Lower lobe of right lung (tissue), 2 donors: ENCODE results near the gene MIS12. TPM values are rescaled to one million over a fixed set of nuclear protein-coding genes. Genes with fewer than 3 reads are reported as not detected.

Experiments used
- ATAC-seq, 2 donors: fragments of 200-7000 bp; cut with Tn5 transposase; one replicate each; pipeline ENCODE4 v1.9.1; 2020 to 2022; ENCODE audit warnings: mild to moderate bottlenecking in 2 of 2, moderate library complexity in 2 of 2
- DNase-seq: peaks from one replicate; pipeline ENCODE4 v3.0.0-alpha.2; 2020
- H3K27ac ChIP-seq: fragments of 200-600 bp; one replicate; pipeline ENCODE4 v1.8.0; 2022
- H3K27me3 ChIP-seq: fragments of 200-600 bp; one replicate; pipeline ENCODE4 v1.8.0; 2022; ENCODE audit warnings: low read depth
- H3K36me3 ChIP-seq: fragments of 200-600 bp; one replicate; pipeline ENCODE4 v1.8.0; 2022; ENCODE audit warnings: mild to moderate bottlenecking
- H3K4me1 ChIP-seq: fragments of 200-600 bp; one replicate; pipeline ENCODE4 v1.8.0; 2022
- H3K4me3 ChIP-seq: fragments of 200-600 bp; one replicate; pipeline ENCODE4 v1.8.0; 2022; ENCODE audit warnings: mild to moderate bottlenecking
- H3K9me3 ChIP-seq: fragments of 200-600 bp; one replicate; pipeline ENCODE4 v1.8.0; 2022
- CTCF ChIP-seq: fragments of 200-600 bp; IDR thresholded peaks from one replicate; pipeline ENCODE4 v1.8.0; 2022; ENCODE audit warnings: antibody characterized with exemption, mild to moderate bottlenecking
- intact Hi-C: fragments of 100-400 bp; cut with DNase I; formaldehyde crosslinking; loops from one replicate; pipeline ENCODE4 v1.11.0; 2022
- total RNA-seq: library from RNA; stranded (reverse); fragmentation: NEBNext Ultra II Directional; extraction: Animal tissue kit (Norgen Biotek cat#: 25700); gene quantifications from one replicate; pipeline ENCODE4 v1.2.1, GENCODE V29; 2021
- donor health status: DM: no; HTN: yes; CAD: no; lungs with severe emphysema.

MIS12 gene
- total RNA-seq, 1 donor from 2014 or later, result 16.1 TPM

- peak overlapping the region; percentile 51 for H3K4me3 ChIP-seq
- peaks cover 12% of the 10 kb centered on the region for H3K27me3 ChIP-seq
- intact Hi-C loops, result no loop called here
- no peaks in the 10 kb centered on the region for H3K9me3 ChIP-seq
- ATAC-seq (peak; percentile 77 to 78), DNase-seq (peak; percentile 69)
- peaks cover 14% of the 10 kb centered on the region for H3K4me1 ChIP-seq
- TF ChIP-seq CTCF, result no peak
- H3K36me3 ChIP-seq, result peaks cover 11% of the 10 kb centered on the region
- peak overlapping the region; percentile 36 for H3K27ac ChIP-seq
Measured at GRCh38 chr17:5500589-5501391, 14.4 kb downstream of the MIS12 start.

DNA sequence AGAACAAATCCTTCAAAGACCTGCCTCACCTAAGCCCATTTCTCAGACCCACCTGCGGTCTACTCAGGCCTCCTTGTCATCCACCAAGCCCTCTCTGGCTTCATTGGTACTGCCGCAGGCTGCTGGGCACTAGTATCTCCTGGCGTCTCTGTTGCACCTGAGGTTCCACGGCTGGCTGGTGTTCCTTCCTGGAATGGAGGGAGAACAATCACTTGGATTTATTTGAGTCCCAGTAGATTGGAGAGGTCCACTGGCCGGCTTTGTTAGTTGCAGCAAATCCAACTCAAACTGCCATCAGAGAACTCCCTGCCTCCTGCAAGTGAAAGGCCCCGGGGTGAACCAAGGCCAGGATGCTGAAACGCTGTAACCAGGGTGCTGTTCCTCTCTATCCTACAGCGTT is 15.3 kb downstream of the MIS12 start:
- Histone ChIP-seq H3K9me3 (no peaks in the 10 kb centered on the region), H3K36me3 (peaks cover 11% of the 10 kb centered on the region), H3K4me3 (no peak overlapping the region), H3K4me1 (peaks cover 14% of the 10 kb centered on the region), H3K27ac (no peak overlapping the region), H3K27me3 (peaks cover 12% of the 10 kb centered on the region)
- DNase-seq (no peak), ATAC-seq (no peak)
- intact Hi-C loops, result no loop called here
- no peak for TF ChIP-seq CTCF

GRCh38 chr17:5502552-5502951 is 16.2 kb downstream of the MIS12 start:
- peaks cover 14% of the 10 kb centered on the region for H3K4me1 ChIP-seq
- no peak overlapping the region for H3K27ac ChIP-seq
- H3K36me3 ChIP-seq, result peaks cover 11% of the 10 kb centered on the region
- H3K27me3 ChIP-seq, result peaks cover 12% of the 10 kb centered on the region
- intact Hi-C loops, result no loop called here
- no peak overlapping the region for H3K4me3 ChIP-seq
- H3K9me3 ChIP-seq, result no peaks in the 10 kb centered on the region
- DNase-seq (no peak), ATAC-seq (no peak)
- TF ChIP-seq CTCF, result no peak

DNA sequence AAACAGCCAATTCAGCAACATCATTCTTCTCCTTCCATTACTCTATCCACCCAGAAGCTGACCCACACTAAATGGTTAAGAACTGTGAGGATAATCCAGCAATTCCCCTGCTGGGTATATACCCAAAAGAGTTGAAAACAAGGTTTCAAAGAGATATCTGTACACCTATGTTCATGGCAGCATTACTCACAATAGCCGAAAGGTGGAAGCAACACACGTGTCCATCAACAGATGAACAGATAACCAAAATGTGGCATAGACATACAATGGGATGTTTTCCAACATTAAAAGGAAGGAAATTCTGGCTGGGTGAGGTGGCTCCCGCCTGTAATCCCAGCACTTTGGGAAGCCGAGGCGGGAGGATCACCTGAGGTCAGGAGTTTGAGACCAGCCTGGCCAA is 19.9 kb downstream of the MIS12 start:
- intact Hi-C loops, result no loop called here
- H3K4me1 ChIP-seq, result no peaks in the 10 kb centered on the region
- no peak overlapping the region for H3K27ac ChIP-seq
- H3K36me3 ChIP-seq, result peaks cover 8% of the 10 kb centered on the region
- H3K4me3 ChIP-seq, result no peak overlapping the region
- DNase-seq (no peak), ATAC-seq (no peak)
- H3K9me3 ChIP-seq, result no peaks in the 10 kb centered on the region
- no peak for TF ChIP-seq CTCF
- H3K27me3 ChIP-seq, result no peaks in the 10 kb centered on the region

DNA sequence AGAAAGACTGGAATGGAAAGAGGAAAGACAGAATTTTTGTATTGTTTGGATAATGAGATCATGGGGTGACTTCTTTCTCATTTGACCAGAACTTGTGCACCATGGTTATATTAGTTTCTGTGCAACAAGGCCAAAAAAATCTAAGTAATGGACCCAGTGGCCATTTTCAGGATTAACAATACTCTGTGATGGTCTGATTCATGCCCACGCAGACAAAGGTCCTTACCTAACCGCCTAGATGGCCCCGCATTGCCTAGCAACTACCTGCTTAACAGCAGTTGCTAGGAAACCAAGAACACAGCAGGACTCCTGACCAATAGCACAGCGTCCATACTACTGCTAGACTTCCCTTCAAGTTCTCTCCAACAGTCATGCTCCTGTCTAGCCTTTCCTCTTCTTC is 22.4 kb downstream of the MIS12 start:
- Histone ChIP-seq H3K36me3 (peaks cover 16% of the 10 kb centered on the region), H3K9me3 (no peaks in the 10 kb centered on the region), H3K27ac (no peak overlapping the region), H3K27me3 (no peaks in the 10 kb centered on the region), H3K4me3 (no peak overlapping the region), H3K4me1 (no peaks in the 10 kb centered on the region)
- ATAC-seq (no peak), DNase-seq (no peak)
- TF ChIP-seq CTCF, result no peak
- intact Hi-C loops, result no loop called here
